GM19023 (cell line): ENCODE results near the gene HOGA1.
"Not testable (repeated sequence)": the region's sequence is repeated elsewhere in the genome, so short reads cannot be mapped to it uniquely, and the experiment has no call there.

Experiments
- ATAC-seq: cut with Tn5 transposase; IDR thresholded peaks from one replicate; pipeline ENCODE4 v1.9.1; 2021; ENCODE audit warnings: mild to moderate bottlenecking, moderate library complexity; ENCODE audit not compliant: unreplicated experiment

The HOGA1 gene

DNA sequence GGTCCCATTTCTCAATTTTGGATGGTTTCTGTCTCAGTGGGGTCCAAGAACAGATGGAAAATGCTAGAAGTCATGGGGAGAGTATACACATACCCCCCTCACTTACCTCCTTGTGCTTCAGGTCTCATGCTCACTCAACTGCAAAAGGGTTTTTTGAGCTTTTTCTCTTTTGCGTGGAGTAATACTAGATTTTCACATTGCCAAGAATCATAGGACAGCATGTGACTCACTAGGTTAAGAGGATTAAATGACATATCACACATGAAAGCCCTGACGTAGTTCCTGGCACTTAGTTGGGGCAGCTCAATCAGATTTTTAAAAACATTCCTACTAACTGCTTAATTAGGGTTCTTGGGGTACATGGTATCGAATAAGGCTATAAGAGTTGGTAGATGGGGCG lies 60.7 kb downstream of the HOGA1 start:
- no peak for ATAC-seq

DNA sequence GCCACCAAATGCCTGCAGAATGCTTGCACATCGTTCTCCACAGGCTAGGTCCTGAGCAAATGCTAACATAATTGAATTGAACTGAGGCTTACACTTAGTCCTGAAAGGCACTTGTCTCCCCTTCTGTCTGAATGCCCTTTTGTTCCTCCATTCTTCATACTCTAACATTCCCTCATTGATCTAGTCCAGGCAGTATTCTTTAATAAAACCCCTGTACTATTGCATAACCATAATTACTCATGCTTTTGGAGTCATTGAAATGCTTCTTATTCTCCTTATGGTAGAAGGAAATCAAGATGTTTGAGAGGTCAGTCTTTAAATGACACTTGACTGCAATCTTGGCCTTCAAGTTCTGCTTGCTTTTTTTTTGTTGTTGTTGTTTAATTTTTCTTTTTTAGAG lies 63.4 kb downstream of the HOGA1 start:
- no peak for ATAC-seq

DNA sequence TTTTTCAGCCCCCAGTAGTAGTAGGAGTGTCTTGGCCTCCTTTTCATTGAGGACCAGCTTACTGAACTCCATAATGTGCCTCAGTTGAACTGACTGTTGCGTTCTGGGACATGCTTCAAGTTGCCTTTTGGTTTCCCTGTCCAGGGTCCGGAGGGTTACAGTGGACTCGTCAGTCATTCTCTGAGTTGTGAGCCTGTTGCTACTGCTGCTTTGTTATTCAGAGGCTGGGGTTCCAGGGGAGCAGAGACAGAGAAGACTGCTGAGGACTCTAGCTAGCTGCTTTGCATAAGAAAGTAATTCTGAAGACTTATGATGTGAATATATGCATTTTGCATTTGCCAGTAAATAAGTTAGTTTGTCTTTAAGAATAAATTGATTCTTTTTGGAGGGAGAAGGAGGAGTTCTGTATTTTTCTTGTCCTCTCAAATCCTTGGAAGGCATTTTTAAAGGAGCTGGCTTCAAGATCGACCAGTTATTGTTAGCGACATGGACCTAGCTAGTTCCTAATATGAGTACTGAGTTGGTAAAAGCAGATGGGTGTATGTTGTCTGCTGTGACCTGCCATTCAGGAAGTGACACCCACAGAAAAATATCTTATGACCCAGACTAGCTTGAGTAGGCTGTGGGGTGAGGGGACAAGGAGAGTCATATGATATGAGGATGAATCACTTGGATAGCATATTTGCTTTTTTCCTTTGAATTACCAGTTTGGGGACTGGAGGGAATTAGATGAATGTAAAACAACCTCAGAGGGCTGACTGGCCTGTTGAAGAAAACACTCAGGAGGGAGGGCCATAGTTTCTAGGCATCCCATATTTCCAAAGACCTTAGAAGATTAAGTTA lies 64.6 kb downstream of the HOGA1 start:
- ATAC-seq = peak; percentile 88

DNA sequence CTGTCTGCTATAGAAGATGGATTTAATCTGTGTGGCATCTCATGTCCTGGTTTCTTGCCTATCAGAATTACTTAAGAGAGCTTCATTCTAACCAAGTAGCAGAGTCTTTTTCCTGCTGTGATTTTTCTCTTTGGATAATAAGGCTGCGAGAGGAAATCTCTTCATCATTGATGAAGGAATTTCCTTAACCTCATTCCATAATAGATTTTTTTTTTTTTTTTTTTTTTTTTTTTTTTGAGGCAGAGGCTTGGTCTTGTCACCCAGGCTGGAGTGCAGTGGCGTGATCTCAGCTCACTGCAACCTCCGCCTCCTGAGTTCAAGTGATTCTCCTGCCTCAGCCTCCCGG lies 65.2 kb downstream of the HOGA1 start:
- ATAC-seq = not testable (repeated sequence)

DNA sequence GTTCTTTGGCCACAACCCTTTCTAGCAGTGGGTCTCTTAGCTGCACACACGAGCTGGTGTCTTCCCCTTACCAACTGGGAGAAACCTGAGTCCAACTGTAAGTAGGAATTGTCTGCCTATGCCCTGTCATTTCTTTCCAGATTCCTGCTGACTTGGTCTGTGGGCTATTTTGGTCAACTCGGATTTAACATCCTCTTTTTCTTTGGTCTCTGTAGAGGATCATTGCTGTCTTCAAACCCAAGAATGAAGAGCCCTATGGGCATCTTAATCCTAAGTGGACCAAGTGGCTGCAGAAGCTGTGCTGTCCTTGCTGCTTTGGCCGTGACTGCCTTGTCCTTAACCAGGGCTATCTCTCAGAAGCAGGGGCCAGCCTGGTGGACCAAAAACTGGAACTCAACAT lies 66.5 kb downstream of the HOGA1 start:
- no peak for ATAC-seq

DNA sequence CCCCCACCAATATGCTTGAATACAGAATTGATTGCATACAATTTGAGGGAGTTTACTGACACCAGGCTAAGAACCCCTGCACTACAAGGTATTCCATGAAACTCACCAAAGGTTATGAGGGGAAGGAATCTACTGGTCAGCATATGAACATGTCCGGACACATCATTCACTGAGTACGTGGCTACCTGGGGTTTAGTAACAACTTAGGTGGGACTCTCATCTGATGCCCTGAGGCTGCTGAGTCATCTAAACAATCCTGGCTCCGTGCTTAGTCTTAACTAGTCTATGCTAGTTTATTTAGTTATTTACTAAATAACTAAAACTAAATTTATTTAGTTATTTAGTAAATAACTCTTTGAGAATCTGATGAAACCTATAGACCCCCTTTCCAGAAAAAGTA lies 67.6 kb downstream of the HOGA1 start:
- ATAC-seq = no peak

DNA sequence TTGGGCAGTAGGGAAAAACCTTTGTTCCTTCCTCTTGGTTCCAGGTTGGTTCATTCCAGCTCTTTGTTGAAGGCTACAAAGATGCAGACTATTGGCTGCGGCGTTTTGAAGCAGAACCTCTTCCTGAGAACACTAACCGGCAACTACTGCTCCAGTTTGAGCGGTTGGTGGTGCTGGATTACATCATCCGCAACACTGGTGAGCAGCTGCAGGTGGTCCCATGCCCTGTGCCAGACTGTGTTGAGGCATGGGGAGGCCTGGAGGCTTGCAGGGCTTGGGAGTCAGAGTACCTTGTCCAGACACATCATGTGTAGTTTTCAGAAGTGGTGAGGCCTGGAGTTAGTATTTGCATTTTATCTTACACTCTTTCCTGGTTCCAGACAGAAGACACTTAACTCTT lies 72.6 kb downstream of the HOGA1 start:
- ATAC-seq = no peak

DNA sequence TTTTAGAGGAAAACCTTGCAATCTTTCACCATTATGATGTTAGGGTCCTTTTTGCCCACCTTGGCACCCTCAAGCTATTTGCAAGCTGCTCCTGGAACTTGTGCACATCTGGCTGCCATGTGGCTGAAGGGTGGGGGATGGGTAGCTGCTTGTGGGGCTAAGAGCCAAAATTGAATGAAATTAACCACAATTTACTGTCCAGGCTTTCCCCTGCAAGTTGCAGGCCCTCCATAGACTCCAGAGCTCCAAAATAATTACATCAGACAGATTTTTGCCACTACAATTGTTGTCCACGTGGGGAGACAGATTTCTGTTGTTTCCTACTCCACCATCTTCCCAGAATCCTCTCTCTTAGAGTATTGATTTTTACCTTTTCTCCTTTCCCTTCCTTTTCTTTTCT lies 75.4 kb downstream of the HOGA1 start:
- ATAC-seq = no peak
